ENCODE measurements around the gene GRM8.

The GRM8 gene

GRCh38 chr7:126495733-126496132 lies 757.0 kb downstream of the GRM8 start:
- no peak for TF ChIP-seq CTCF (IDR thresholded peaks at IDR 0.05; ENCODE audit: insufficient read depth, low read length, missing control alignments)
- CTCF ChIA-PET = no interaction called here
- POLR2A ChIA-PET = no interaction called here
- DNase-seq (ENCODE audit: low read depth, low spot score) = no peak
- H3K4me3 ChIP-seq (ENCODE audit: low read depth, low read length) = no peak overlapping the region

- ChIA-PET POLR2A (no interaction called here), CTCF (no interaction called here)
- H3K4me3 ChIP-seq (ENCODE audit: low read depth, low read length) = no peak overlapping the region
- TF ChIP-seq CTCF (IDR thresholded peaks at IDR 0.05; ENCODE audit: insufficient read depth, low read length, missing control alignments) = no peak
- DNase-seq (ENCODE audit: low read depth, low spot score) = no peak
Measured at GRCh38 chr7:126495001-126495400, 757.7 kb downstream of the GRM8 start.

- CTCF ChIA-PET = no interaction called here
- no peak for TF ChIP-seq CTCF (IDR thresholded peaks at IDR 0.05; ENCODE audit: insufficient read depth, low read length, missing control alignments)
- no peak overlapping the region for H3K4me3 ChIP-seq (ENCODE audit: low read depth, low read length)
- DNase-seq (ENCODE audit: low read depth, low spot score) = no peak
- POLR2A ChIA-PET = no interaction called here
Measured at GRCh38 chr7:126493801-126494200, 758.9 kb downstream of the GRM8 start.

GRCh38 chr7:126489874-126490273 lies 762.9 kb downstream of the GRM8 start:
- H3K4me3 ChIP-seq (ENCODE audit: low read depth, low read length) = no peak overlapping the region
- ChIA-PET CTCF (no interaction called here), POLR2A (no interaction called here)
- no peak for TF ChIP-seq CTCF (IDR thresholded peaks at IDR 0.05; ENCODE audit: insufficient read depth, low read length, missing control alignments)
- no peak for DNase-seq (ENCODE audit: low read depth, low spot score)

- TF ChIP-seq CTCF (IDR thresholded peaks at IDR 0.05; ENCODE audit: insufficient read depth, low read length, missing control alignments) = no peak
- H3K4me3 ChIP-seq (ENCODE audit: low read depth, low read length) = no peak overlapping the region
- CTCF ChIA-PET = no interaction called here
- DNase-seq (ENCODE audit: low read depth, low spot score) = no peak
- POLR2A ChIA-PET = no interaction called here
Measured at GRCh38 chr7:126487728-126488442, 764.9 kb downstream of the GRM8 start.

GRCh38 chr7:126486806-126487205 lies 765.9 kb downstream of the GRM8 start:
- no peak overlapping the region for H3K4me3 ChIP-seq (ENCODE audit: low read depth, low read length)
- TF ChIP-seq CTCF (IDR thresholded peaks at IDR 0.05; ENCODE audit: insufficient read depth, low read length, missing control alignments) = no peak
- no peak for DNase-seq (ENCODE audit: low read depth, low spot score)
- POLR2A ChIA-PET = no interaction called here
- CTCF ChIA-PET = no interaction called here

All from AG04449 (cell line).